Smooth muscle cell of the umbilical artery (primary cell): Measurements from ENCODE around the gene TINCR. TPM values are rescaled to one million over a fixed set of nuclear protein-coding genes. Genes with fewer than 3 reads are reported as not detected.

ENCODE experiments used
- total RNA-seq: library from RNA; depleted of rRNA; stranded (reverse); fragments of >200 nt; gene quantifications from 2 replicates; pipeline ENCODE4 v1.2.3, GENCODE V29; 2014

The TINCR gene
- 0.09 TPM in 1 of 2 replicates, not detected in the other for total RNA-seq

DNA sequence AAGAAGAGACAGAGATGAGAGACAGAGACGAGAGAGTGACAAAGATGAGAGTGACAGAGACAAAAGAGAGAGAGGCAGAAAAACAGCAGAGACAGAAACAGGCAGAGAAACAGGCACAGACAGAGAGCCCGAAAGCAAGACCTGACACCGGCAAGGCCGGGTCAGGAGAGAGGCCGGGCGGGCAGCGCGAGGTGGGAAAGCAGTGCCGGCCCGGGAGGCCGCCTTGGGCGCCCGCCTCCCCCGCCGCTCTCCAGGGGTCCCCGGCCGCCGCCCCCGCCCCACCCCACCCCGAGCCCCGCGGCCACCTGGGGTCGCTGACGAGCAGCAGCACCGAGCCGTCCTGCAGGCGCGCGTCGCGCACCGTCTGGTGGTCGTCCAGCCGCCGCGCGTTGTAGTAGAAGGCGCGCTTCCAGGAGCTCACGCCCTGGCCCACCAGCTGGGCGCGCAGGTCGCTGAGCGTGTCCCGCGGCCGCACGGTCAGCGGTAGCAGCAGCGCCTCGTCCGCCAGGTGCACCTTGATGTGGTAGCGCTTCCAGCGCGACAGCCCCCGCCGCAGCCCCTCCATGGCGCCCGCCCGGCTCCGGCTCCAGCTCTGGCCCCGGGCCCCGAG, at the start of gene TINCR:
Gene TINCR (minus strand): TSS at position 594 of the 610 bp plus-strand sequence.

Other genes starting within 250 kb of the TINCR start
- 135 and 174 TPM in 2 replicates for gene PTPRS, start 227.1 kb downstream of the TINCR start, total RNA-seq
- not detected in 2 replicates for gene ZNRF4, start 112.5 kb downstream of the TINCR start, total RNA-seq
- 37.4 and 50.6 TPM in 2 replicates for gene SAFB2, start 54.8 kb upstream of the TINCR start, total RNA-seq
- gene SAFB, start 55.1 kb upstream of the TINCR start, total RNA-seq, result 36.5 and 44.3 TPM in 2 replicates
- 12.9 and 28.5 TPM in 2 replicates for gene MICOS13, start 112.6 kb upstream of the TINCR start, total RNA-seq
- 8.7 and 21.7 TPM in 2 replicates for gene HSD11B1L, start 113.1 kb upstream of the TINCR start, total RNA-seq
- gene RPL36, start 122.3 kb upstream of the TINCR start, total RNA-seq, result 215 and 555 TPM in 2 replicates
- 169 and 180 TPM in 2 replicates for gene LONP1, start 152.2 kb upstream of the TINCR start, total RNA-seq
- gene CATSPERD, start 152.7 kb upstream of the TINCR start, total RNA-seq, result not detected in 2 replicates
- 0.18 and 0.30 TPM in 2 replicates for gene PRR22, start 216.8 kb upstream of the TINCR start, total RNA-seq
- gene DUS3L, start 223.2 kb upstream of the TINCR start, total RNA-seq, result 13.7 and 14.3 TPM in 2 replicates
- gene NRTN, start 237.1 kb upstream of the TINCR start, total RNA-seq, result not detected in 2 replicates